Activated T-helper 9 cell treated with anti-CD3 and anti-CD28 coated beads, Interleukin-2, amount 50 U/mL, for 16 hours (primary cell): Measurements from ENCODE around the gene TRERF1.
"Not testable (repeated sequence)": the region's sequence is repeated elsewhere in the genome, so short reads cannot be mapped to it uniquely, and the experiment has no call there.

Experiments
- DNase-seq: peaks from one replicate; pipeline ENCODE4 v3.0.0-alpha.2; 2020; ENCODE audit warnings: low read depth

The TRERF1 gene

DNA sequence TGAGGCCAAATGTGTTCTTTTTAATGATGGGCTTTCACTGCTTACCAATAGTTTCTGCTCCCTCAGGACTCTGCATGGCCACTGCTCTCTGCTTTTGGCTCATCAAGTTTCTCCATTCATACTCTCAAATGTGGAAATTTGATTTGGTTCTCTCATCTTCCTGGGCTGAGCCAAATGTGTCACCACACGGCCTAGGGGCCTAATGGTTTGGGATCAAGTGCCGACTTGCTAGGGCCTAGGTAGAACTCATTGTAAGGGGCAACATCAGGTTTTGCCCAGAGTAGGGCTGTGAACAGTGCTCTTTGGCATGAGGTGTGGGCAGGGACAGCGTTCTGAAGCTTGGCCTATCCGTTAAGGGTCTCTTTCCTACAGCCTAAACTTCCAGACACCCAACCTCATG, 230.2 kb downstream of the TRERF1 start:
- DNase-seq, result no peak

DNA sequence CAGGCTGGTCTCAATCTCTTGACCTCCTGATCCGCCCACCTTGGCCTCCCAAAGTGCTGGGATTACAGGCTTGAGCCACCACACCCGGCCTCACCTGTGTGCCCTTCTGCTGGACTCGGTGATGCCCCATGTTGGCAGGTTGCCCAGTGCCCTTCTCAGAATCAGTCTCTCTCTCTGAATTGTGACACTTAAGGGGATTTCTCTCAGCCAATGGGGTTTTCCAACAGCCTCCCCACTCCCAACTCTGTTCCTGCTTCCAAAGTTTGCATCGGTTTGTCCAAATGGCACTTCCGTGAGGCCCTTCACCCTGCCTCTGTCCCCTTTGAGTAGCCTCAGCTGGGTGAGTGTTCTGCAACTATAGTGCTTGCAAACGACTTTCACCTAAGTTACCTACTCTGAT, 230.9 kb downstream of the TRERF1 start:
- DNase-seq, result no peak

DNA sequence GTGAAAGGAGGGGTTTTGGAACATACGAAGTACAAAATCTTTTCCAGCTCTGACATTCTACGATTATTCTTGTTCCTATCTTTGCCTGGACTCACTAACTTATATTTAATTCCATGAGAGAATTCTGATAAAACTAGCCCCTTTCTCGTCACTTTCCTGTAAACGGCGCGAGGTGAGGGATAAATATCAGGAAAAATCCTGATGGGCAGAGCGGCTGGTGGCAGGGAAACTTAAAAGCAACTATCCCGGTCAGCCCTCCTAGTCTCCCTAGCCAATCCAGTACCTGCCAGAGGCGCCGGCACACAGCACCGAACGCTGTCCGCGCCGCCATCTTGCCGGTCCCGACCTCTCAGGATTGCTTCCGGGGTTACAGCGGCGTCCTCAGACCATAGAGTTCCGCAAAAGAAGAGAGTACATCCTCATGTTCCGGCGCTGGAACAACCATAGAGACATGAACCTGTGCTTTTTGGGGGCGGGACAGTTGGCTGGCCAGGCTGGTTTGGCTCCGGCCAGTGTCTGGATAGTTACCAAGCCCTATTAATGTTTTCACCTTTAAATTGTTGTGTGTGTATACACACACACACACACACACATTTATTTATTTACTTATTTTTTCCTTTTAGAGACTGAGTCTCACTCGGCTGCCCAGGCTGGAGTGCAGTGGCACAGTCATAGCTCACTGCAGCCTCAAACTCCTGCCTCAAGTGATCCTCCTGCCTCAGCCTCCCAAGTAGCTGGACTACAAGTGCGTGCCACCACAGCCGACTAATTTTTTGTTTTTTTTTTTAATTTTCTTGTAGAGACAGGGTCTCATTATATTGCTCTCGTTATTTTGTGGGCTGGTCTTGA, 234.0 kb downstream of the TRERF1 start, which contains the start of gene MRPS10:
TSS of gene MRPS10 (minus strand) at position 343 of the 849 bp plus-strand sequence. CDS start at position 331, 12 bp downstream.
- peak; percentile 83 for DNase-seq

DNA sequence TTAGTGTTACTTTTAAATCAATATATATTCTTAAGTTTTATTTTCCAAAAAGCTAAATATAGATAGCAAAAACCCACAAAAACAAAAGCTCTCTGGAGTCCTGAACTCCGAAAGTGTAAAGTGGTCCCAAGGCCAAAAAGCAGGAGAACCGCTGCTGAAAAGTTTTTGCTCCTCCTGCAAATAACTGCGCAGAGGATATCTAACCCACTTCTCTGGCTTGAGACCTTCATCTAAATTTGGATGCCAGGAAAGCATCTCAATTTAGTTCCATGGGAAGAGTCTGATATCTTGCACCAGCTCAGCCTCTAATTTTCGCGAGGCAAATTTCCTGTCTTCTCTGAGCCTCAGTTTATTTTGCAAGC, 234.6 kb downstream of the TRERF1 start:
- no peak for DNase-seq

DNA sequence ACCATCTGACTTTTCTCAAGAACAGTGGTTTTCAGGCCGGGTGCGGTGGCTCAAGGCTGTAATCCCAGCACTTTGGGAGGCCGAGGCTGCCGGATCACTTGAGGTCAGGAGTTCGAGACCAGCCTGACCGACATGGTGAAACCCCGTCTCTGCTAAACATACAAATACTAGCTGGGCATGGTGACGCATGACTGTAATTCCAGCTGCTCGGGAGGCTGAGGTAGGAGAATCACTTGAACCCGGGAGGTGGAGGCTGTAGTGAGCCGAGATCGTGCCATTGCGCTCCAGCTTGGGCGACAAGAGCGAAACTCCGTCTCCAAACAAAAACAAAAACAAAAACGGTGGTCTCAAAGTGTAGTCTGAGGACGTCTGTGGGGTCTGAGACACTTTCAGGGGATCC, 235.2 kb downstream of the TRERF1 start:
- not testable (repeated sequence) for DNase-seq

- DNase-seq, result no peak
Measured at GRCh38 chr6:42212442-42212841, 239.3 kb downstream of the TRERF1 start.

- DNase-seq, result no peak
Measured at GRCh38 chr6:42211726-42212125, 240.0 kb downstream of the TRERF1 start.

DNA sequence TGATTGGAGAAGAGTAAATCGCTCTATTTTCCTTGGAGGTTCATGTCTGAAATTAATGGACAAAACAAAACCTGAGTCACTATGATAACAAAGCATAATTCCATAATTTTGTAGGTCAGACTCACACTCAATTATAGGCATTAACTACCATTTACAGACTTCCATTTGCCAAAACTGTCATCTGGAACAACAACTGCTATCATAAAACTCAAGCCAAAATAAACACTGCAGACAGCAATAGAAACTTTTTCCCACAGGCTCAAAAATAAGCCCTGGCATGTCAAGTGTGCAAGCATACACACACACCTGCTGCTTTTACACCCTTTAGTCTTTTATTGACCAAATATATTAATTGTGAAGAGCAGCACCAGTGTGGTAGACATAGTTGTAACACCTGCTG, 241.2 kb downstream of the TRERF1 start:
- no peak for DNase-seq

- DNase-seq, result not testable (repeated sequence)
Measured at GRCh38 chr6:42207559-42207958, 244.2 kb downstream of the TRERF1 start.

- no peak for DNase-seq
Measured at GRCh38 chr6:42204768-42205282, 246.9 kb downstream of the TRERF1 start.

GRCh38 chr6:42203183-42203582, 248.5 kb downstream of the TRERF1 start:
- no peak for DNase-seq

GRCh38 chr6:42202131-42202915, 249.4 kb downstream of the TRERF1 start:
- DNase-seq, result not testable (repeated sequence)

GRCh38 chr6:42201382-42201781, 250.3 kb downstream of the TRERF1 start:
- DNase-seq, result no peak

- no peak for DNase-seq
Measured at GRCh38 chr6:42200035-42200434, 251.7 kb downstream of the TRERF1 start.

- no peak for DNase-seq
Measured at GRCh38 chr6:42199106-42199981, 252.4 kb downstream of the TRERF1 start.

GRCh38 chr6:42197555-42198362, 254.0 kb downstream of the TRERF1 start:
- DNase-seq, result no peak

DNA sequence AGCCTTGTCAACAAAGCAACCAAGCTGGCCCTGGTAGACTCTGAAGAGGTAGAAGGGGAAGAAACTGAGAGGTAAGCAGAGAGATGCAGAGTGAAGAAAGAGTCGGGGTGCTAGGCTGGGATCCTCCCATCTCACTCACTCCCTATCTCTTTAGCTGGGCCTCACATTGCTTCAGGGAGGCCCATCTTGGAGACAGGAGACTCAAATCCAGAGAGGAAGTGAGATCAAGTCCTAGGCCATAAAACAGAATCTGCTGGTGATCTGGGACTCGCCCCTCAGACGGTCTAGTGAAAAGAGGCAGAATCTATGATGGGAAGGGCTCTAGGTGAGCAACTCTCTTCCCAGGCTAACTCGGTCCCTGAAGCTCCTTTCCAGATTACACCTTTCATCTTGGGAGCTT, 256.3 kb downstream of the TRERF1 start:
- DNase-seq, result no peak

DNA sequence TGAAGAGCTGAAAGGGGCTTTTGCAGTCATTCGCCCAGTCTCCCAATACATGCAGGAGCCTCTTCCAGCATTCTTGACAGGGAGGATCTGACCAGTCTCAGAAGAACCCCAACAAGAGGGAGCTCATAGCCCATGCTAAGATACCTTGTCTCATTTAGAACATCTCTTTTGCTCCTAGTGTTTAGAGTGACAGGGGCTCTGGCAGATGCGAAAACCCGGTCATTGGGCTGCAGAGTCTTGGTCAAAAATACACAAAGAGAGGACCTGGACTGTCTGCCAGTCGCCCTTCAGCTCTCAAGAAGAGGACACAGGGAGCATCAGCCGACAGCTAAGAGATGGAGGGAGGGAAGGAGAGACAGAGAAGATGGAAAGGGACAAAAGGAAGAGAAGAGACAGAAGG, 257.7 kb downstream of the TRERF1 start:
- no peak for DNase-seq

DNA sequence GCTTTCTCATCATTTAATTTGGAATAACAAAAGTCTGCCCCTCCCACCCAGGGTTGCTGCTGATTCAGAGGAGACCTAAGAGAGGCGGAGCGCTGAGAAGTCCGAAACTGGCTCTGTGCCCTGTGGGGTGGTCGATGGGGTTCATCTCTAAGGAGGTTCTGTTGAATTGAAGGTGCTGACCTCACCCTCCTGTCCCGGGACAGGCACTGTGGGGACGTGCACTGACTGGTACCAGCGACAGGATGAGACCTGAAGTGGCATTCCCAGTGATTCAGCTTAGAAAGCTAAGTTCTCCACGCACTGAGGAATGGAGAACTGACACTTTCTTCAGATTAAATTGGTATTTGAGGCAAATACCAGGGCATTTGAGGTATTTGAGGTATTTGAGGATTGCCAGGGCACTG, 258.2 kb downstream of the TRERF1 start:
- no peak for DNase-seq

- not testable (repeated sequence) for DNase-seq
Measured at GRCh38 chr6:42192385-42192784, 259.3 kb downstream of the TRERF1 start.

- DNase-seq, result no peak
Measured at GRCh38 chr6:42190554-42191183, 261.1 kb downstream of the TRERF1 start.
